ENCODE measurements around the gene UBIAD1. TPM values are rescaled to one million over a fixed set of nuclear protein-coding genes. Genes with fewer than 3 reads are reported as not detected.

The UBIAD1 gene
- total and polyA plus RNA-seq, 2 donors (not counting 1 experiment from before 2014, with no cell fraction given), result 17.8 to 28.1 TPM

GRCh38 chr1:11279152-11279551, 6.2 kb downstream of the UBIAD1 start:
- no peaks in the 10 kb centered on the region for H3K27me3 Mint-ChIP-seq
- ATAC-seq (ENCODE audit: low read depth), result no peak
- no peak for DNase-seq
- Histone ChIP-seq H3K4me2 (replicated peaks; ENCODE audit: low read depth, low read length, poor library complexity, severe bottlenecking) (no peak overlapping the region), H3K27ac (ENCODE audit: low read length in 2 of 2) (peak overlapping the region in 1 of 2 donors; percentile 68), H4K20me1 (ENCODE audit: control insufficient read depth, insufficient read depth, low read length, poor library complexity, severe bottlenecking) (peaks cover 6% of the 10 kb centered on the region), H3K36me3 (replicated peaks in 1 of 2; ENCODE audit: control extremely low read depth in 1 of 2, control insufficient read depth in 1 of 2, extremely low read depth in 1 of 2, insufficient read depth in 2 of 2, low read length in 1 of 2) (peaks cover 2 to 39% of the 10 kb centered on the region in 2 experiments), H3K9ac (ENCODE audit: low read length) (no peak overlapping the region), H3K4me1 (ENCODE audit: control insufficient read depth in 2 of 2, insufficient read depth in 2 of 2, low read length in 2 of 2) (peaks cover 59 to 67% of the 10 kb centered on the region in 2 donors), H3K4me3 (ENCODE audit: control extremely low read depth in 1 of 5, extremely low read depth in 1 of 5, insufficient read depth in 1 of 5, low read depth in 2 of 5, low read length in 4 of 5) (no peak overlapping the region), H2AFZ (ENCODE audit: insufficient read depth, low read depth, low read length, poor library complexity, severe bottlenecking) (no peak overlapping the region), H3K79me2 (ENCODE audit: control insufficient read depth, insufficient read depth, low read length) (peaks cover 89% of the 10 kb centered on the region), H3K9me3 (ENCODE audit: control extremely low read depth in 1 of 3, control insufficient read depth in 2 of 3, insufficient read depth in 1 of 3, low read length in 2 of 3) (no peaks in the 10 kb centered on the region), H3K27me3 (replicated peaks in 1 of 4; ENCODE audit: control extremely low read depth in 1 of 4, control insufficient read depth in 3 of 4, insufficient read depth in 4 of 4, low read length in 3 of 4) (no peaks in the 10 kb centered on the region)
- 96% methylated on average over 5 of the region's 5 CpGs for WGBS (ENCODE audit: insufficient coverage)
- intact Hi-C loops (cut with micrococcal nuclease), result no loop called here
- TF ChIP-seq EZH2 (IDR thresholded peaks at IDR 0.05; ENCODE audit: borderline replicate concordance, insufficient read depth, low read depth, low read length, poor library complexity, severe bottlenecking), result no peak
- TF ChIP-seq CTCF (IDR thresholded peaks at IDR 0.05), result no peak
- no peaks in the 10 kb centered on the region for H3K9me3 Mint-ChIP-seq (ENCODE audit: insufficient read depth)
- H3K4me3 Mint-ChIP-seq, result no peak overlapping the region
- H3K4me1 Mint-ChIP-seq, result peaks cover 66% of the 10 kb centered on the region
- no peak overlapping the region for H3K27ac Mint-ChIP-seq
- POLR2A ChIA-PET, result no interaction called here
- CTCF ChIA-PET, result no interaction called here

GRCh38 chr1:11279630-11280029, 6.6 kb downstream of the UBIAD1 start:
- peak overlapping the region; percentile 3 for H3K4me3 Mint-ChIP-seq
- POLR2A ChIA-PET, result no interaction called here
- H3K4me1 Mint-ChIP-seq, result peaks cover 66% of the 10 kb centered on the region

More at GRCh38 chr1:11279630-11280029, 6.6 kb downstream of the UBIAD1 start:
- peak overlapping the region; percentile 58 to 68 for H3K27ac ChIP-seq (ENCODE audit: low read length in 2 of 2)
- CTCF ChIA-PET, result no interaction called here
- peaks cover 7% of the 10 kb centered on the region for H4K20me1 ChIP-seq (ENCODE audit: control insufficient read depth, insufficient read depth, low read length, poor library complexity, severe bottlenecking)
- H3K4me3 ChIP-seq (ENCODE audit: control extremely low read depth in 1 of 5, extremely low read depth in 1 of 5, insufficient read depth in 1 of 5, low read depth in 2 of 5, low read length in 4 of 5), result no peak overlapping the region
- intact Hi-C loops (cut with micrococcal nuclease), result no loop called here
- WGBS (ENCODE audit: insufficient coverage), result no CpG with 5 or more reads among the region's 1 CpG
- ATAC-seq (ENCODE audit: low read depth) (no peak), DNase-seq (no peak)
- peaks cover 2 to 39% of the 10 kb centered on the region in 2 experiments for H3K36me3 ChIP-seq (replicated peaks in 1 of 2; ENCODE audit: control extremely low read depth in 1 of 2, control insufficient read depth in 1 of 2, extremely low read depth in 1 of 2, insufficient read depth in 2 of 2, low read length in 1 of 2)
- H3K9me3 Mint-ChIP-seq (ENCODE audit: insufficient read depth), result no peaks in the 10 kb centered on the region
- no peaks in the 10 kb centered on the region for H3K9me3 ChIP-seq (ENCODE audit: control extremely low read depth in 1 of 3, control insufficient read depth in 2 of 3, insufficient read depth in 1 of 3, low read length in 2 of 3)
- H3K9ac ChIP-seq (ENCODE audit: low read length), result no peak overlapping the region
- H3K27me3 ChIP-seq (replicated peaks in 1 of 4; ENCODE audit: control extremely low read depth in 1 of 4, control insufficient read depth in 3 of 4, insufficient read depth in 4 of 4, low read length in 3 of 4), result no peaks in the 10 kb centered on the region
- H2AFZ ChIP-seq (ENCODE audit: insufficient read depth, low read depth, low read length, poor library complexity, severe bottlenecking), result no peak overlapping the region
- H3K27me3 Mint-ChIP-seq, result no peaks in the 10 kb centered on the region
- H3K79me2 ChIP-seq (ENCODE audit: control insufficient read depth, insufficient read depth, low read length), result peaks cover 89% of the 10 kb centered on the region
- peaks cover 62 to 66% of the 10 kb centered on the region in 2 donors for H3K4me1 ChIP-seq (ENCODE audit: control insufficient read depth in 2 of 2, insufficient read depth in 2 of 2, low read length in 2 of 2)
- TF ChIP-seq CTCF (IDR thresholded peaks at IDR 0.05) (no peak), EZH2 (IDR thresholded peaks at IDR 0.05; ENCODE audit: borderline replicate concordance, insufficient read depth, low read depth, low read length, poor library complexity, severe bottlenecking) (no peak)
- H3K4me2 ChIP-seq (replicated peaks; ENCODE audit: low read depth, low read length, poor library complexity, severe bottlenecking), result peak overlapping the region; percentile 69
- H3K27ac Mint-ChIP-seq, result peak overlapping the region; percentile 94
